Neural progenitor cell (in vitro differentiated cells): ENCODE data around the gene TFPI2. TPM values are rescaled to one million over a fixed set of nuclear protein-coding genes. Genes with fewer than 3 reads are reported as not detected.

Experiments
- DNase-seq: peaks from one replicate; pipeline ENCODE4 v3.0.0-alpha.2; 2016; ENCODE audit warnings: low spot score
- H2AFZ ChIP-seq: fragments of 200-600 bp; sonication (generic); replicated peaks from 2 replicates; pipeline ENCODE4 v1.6.1; 2016; ENCODE audit warnings: antibody characterized with exemption
- H3F3A ChIP-seq: fragments of 200-600 bp; sonication (generic); 2 replicates; pipeline ENCODE4 v1.6.1; 2016; ENCODE audit warnings: antibody characterized with exemption, low read depth
- H3K27ac ChIP-seq: fragments of 200-600 bp; sonication (generic); 2 replicates; pipeline ENCODE4 v1.5.1; 2016; ENCODE audit warnings: mild to moderate bottlenecking
- H3K27me3 ChIP-seq: fragments of 200-600 bp; sonication (generic); 2 replicates; pipeline ENCODE4 v1.6.1; 2016; ENCODE audit warnings: mild to moderate bottlenecking, moderate library complexity
- H3K36me3 ChIP-seq: fragments of 200-600 bp; sonication (generic); 2 replicates; pipeline ENCODE4 v1.5.1; 2016
- H3K4me1 ChIP-seq: fragments of 200-600 bp; sonication (generic); 2 replicates; pipeline ENCODE4 v1.6.1; 2016; ENCODE audit warnings: mixed run types
- H3K4me2 ChIP-seq: fragments of 200-600 bp; sonication (generic); 2 replicates; pipeline ENCODE4 v1.6.1; 2016
- H3K4me3 ChIP-seq: fragments of 200-600 bp; sonication (generic); 2 replicates; pipeline ENCODE4 v1.5.1; 2016
- H3K79me2 ChIP-seq: fragments of 200-600 bp; sonication (generic); 2 replicates; pipeline ENCODE4 v1.6.1; 2016; ENCODE audit warnings: low read depth
- H3K9ac ChIP-seq: fragments of 200-600 bp; sonication (generic); 2 replicates; pipeline ENCODE4 v1.6.1; 2016
- H3K9me3 ChIP-seq: fragments of 200-600 bp; sonication (generic); 2 replicates; pipeline ENCODE4 v1.5.1; 2016; ENCODE audit warnings: low read depth
- H4K20me1 ChIP-seq: fragments of 200-600 bp; sonication (generic); 2 replicates; pipeline ENCODE4 v1.6.1; 2016; ENCODE audit warnings: low read depth
- H3K27ac Mint-ChIP-seq: 3 replicates; pipeline ENCODE4 v1.8.0; 2021; ENCODE audit warnings: mixed read lengths
- H3K27me3 Mint-ChIP-seq: 2 replicates; pipeline ENCODE4 v1.8.0; 2022; ENCODE audit warnings: low read depth, mild to moderate bottlenecking, inconsistent platforms, moderate library complexity, mixed read lengths; ENCODE audit not compliant: insufficient read depth
- H3K36me3 Mint-ChIP-seq: 3 replicates; pipeline ENCODE4 v1.8.0; 2021; ENCODE audit warnings: mixed read lengths
- H3K4me1 Mint-ChIP-seq: 3 replicates; pipeline ENCODE4 v1.8.0; 2021; ENCODE audit warnings: mixed read lengths
- H3K4me3 Mint-ChIP-seq: 3 replicates; pipeline ENCODE4 v1.8.0; 2021; ENCODE audit warnings: mild to moderate bottlenecking, moderate library complexity, mixed read lengths
- H3K9me3 Mint-ChIP-seq: 3 replicates; pipeline ENCODE4 v1.8.0; 2020; ENCODE audit warnings: mixed read lengths
- EZH2 ChIP-seq: fragments of 200-600 bp; sonication (generic); IDR thresholded peaks from 2 replicates; pipeline ENCODE4 v1.6.1; 2017; ENCODE audit warnings: antibody characterized with exemption, mild to moderate bottlenecking, moderate library complexity
- EZH2phosphoT487 ChIP-seq: fragments of 200-600 bp; sonication (generic); IDR thresholded peaks from 2 replicates; pipeline ENCODE4 v1.6.1; 2017; ENCODE audit warnings: antibody characterized with exemption
- total RNA-seq: library from RNA; depleted of rRNA; stranded (reverse); fragments of >200 nt; gene quantifications from 2 replicates; pipeline ENCODE4 v1.2.3, GENCODE V29; 2015; ENCODE audit warnings: low replicate concordance
- TF ChIP-seq, protein P1 (sequence below): fragments of 200-600 bp; sonication (generic); IDR thresholded peaks from 2 replicates; pipeline ENCODE4 v1.5.1; 2017; ENCODE audit warnings: antibody characterized with exemption, mild to moderate bottlenecking

Gene TFPI2
- total RNA-seq, 1 donor from 2014 or later: 5.8 TPM

- Histone ChIP-seq H3F3A (no peaks in the 10 kb centered on the region), H3K27ac (no peak overlapping the region), H3K4me1 (no peaks in the 10 kb centered on the region), H3K4me3 (no peak overlapping the region), H3K9me3 (peaks cover 8% of the 10 kb centered on the region), H4K20me1 (no peaks in the 10 kb centered on the region), H3K4me2 (no peak overlapping the region), H3K79me2 (no peaks in the 10 kb centered on the region), H3K9ac (no peak overlapping the region), H2AFZ (no peak overlapping the region), H3K27me3 (peaks cover 21% of the 10 kb centered on the region), H3K36me3 (no peaks in the 10 kb centered on the region)
- H3K27ac Mint-ChIP-seq: no peak overlapping the region
- H3K4me1 Mint-ChIP-seq: no peaks in the 10 kb centered on the region
- H3K9me3 Mint-ChIP-seq: peaks cover 9% of the 10 kb centered on the region
- no peaks in the 10 kb centered on the region for H3K27me3 Mint-ChIP-seq
- H3K36me3 Mint-ChIP-seq: no peaks in the 10 kb centered on the region
- DNase-seq: no peak
- no peak for TF ChIP-seq EZH2
- no peak for TF ChIP-seq EZH2phosphoT487
- TF ChIP-seq, protein P1, sequence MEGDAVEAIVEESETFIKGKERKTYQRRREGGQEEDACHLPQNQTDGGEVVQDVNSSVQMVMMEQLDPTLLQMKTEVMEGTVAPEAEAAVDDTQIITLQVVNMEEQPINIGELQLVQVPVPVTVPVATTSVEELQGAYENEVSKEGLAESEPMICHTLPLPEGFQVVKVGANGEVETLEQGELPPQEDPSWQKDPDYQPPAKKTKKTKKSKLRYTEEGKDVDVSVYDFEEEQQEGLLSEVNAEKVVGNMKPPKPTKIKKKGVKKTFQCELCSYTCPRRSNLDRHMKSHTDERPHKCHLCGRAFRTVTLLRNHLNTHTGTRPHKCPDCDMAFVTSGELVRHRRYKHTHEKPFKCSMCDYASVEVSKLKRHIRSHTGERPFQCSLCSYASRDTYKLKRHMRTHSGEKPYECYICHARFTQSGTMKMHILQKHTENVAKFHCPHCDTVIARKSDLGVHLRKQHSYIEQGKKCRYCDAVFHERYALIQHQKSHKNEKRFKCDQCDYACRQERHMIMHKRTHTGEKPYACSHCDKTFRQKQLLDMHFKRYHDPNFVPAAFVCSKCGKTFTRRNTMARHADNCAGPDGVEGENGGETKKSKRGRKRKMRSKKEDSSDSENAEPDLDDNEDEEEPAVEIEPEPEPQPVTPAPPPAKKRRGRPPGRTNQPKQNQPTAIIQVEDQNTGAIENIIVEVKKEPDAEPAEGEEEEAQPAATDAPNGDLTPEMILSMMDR: no peak
- no peak overlapping the region for H3K4me3 Mint-ChIP-seq
Measured at GRCh38 chr7:93883917-93884345, 6.6 kb downstream of the TFPI2 start.

- no peaks in the 10 kb centered on the region for H3K79me2 ChIP-seq
- H3K36me3 Mint-ChIP-seq: no peaks in the 10 kb centered on the region
- H3K9me3 ChIP-seq: peaks cover 12% of the 10 kb centered on the region
- no peak overlapping the region for H3K9ac ChIP-seq
- H3K27ac ChIP-seq: no peak overlapping the region
- H3K4me3 ChIP-seq: no peak overlapping the region
- H3K4me1 ChIP-seq: no peaks in the 10 kb centered on the region
- no peaks in the 10 kb centered on the region for H3K27me3 Mint-ChIP-seq
- DNase-seq: no peak
- H3K36me3 ChIP-seq: no peaks in the 10 kb centered on the region
- H2AFZ ChIP-seq: no peak overlapping the region
- peaks cover 15% of the 10 kb centered on the region for H3K27me3 ChIP-seq
- H3K4me2 ChIP-seq: no peak overlapping the region
- no peak overlapping the region for H3K27ac Mint-ChIP-seq
- no peaks in the 10 kb centered on the region for H3F3A ChIP-seq
- no peak for TF ChIP-seq EZH2phosphoT487
- no peak for TF ChIP-seq EZH2
- TF ChIP-seq, protein P1: no peak
- peaks cover 11% of the 10 kb centered on the region for H3K9me3 Mint-ChIP-seq
- no peak overlapping the region for H3K4me3 Mint-ChIP-seq
- H4K20me1 ChIP-seq: no peaks in the 10 kb centered on the region
- H3K4me1 Mint-ChIP-seq: no peaks in the 10 kb centered on the region
Measured at GRCh38 chr7:93883078-93883916, 7.3 kb downstream of the TFPI2 start.

- Mint-ChIP-seq H3K27me3 (peaks cover 1% of the 10 kb centered on the region), H3K27ac (no peak overlapping the region), H3K9me3 (peaks cover 11% of the 10 kb centered on the region), H3K36me3 (no peaks in the 10 kb centered on the region), H3K4me1 (no peaks in the 10 kb centered on the region), H3K4me3 (no peak overlapping the region)
- Histone ChIP-seq H3K79me2 (no peaks in the 10 kb centered on the region), H3K27me3 (peaks cover 7% of the 10 kb centered on the region), H3K9me3 (peaks cover 14% of the 10 kb centered on the region), H3K36me3 (no peaks in the 10 kb centered on the region), H2AFZ (no peak overlapping the region), H3K4me2 (no peak overlapping the region), H3K9ac (no peak overlapping the region), H4K20me1 (no peaks in the 10 kb centered on the region), H3K4me3 (no peak overlapping the region), H3K27ac (no peak overlapping the region), H3K4me1 (no peaks in the 10 kb centered on the region), H3F3A (no peaks in the 10 kb centered on the region)
- no peak for TF ChIP-seq EZH2
- TF ChIP-seq, protein P1: no peak
- no peak for TF ChIP-seq EZH2phosphoT487
- no peak for DNase-seq
Measured at GRCh38 chr7:93882468-93882867, 8.1 kb downstream of the TFPI2 start.
